Fibroblast of lung (primary cell): ENCODE data around the gene PRKACB.

ENCODE experiments used
- CTCF ChIP-seq, 2 donors: IDR thresholded peaks in 1 of 2; conservative IDR thresholded peaks in 1 of 2; 1 replicate in 1 of 2; 2 replicates in 1 of 2; pipeline ENCODE4 v1.5.1; 2011 to 2012; ENCODE audit warnings: low read length in 2 of 2, control low read depth in 1 of 2, inconsistent platforms in 1 of 2, low read depth in 1 of 2, mild to moderate bottlenecking in 1 of 2
- EZH2 ChIP-seq: IDR thresholded peaks from 2 replicates; pipeline ENCODE4 v1.5.1; 2012; ENCODE audit warnings: low read length, control low read depth, mild to moderate bottlenecking; ENCODE audit errors: missing control alignments

- no peak for TF ChIP-seq CTCF (conservative IDR thresholded peaks at IDR 0.05 in 1 of 2, IDR thresholded peaks at IDR 0.05 in 1 of 2; ENCODE audit: low read depth in 1 of 2, low read length in 2 of 2)
- no peak for TF ChIP-seq EZH2
Measured at GRCh38 chr1:84206375-84206774, 62.3 kb downstream of the PRKACB start.
